Kidney (tissue), 14 donors: ENCODE measurements around the gene TANC1. TPM values are rescaled to one million over a fixed set of nuclear protein-coding genes. Genes with fewer than 3 reads are reported as not detected.

Experiments used
- DNase-seq, 5 donors: peaks; one replicate each; pipeline ENCODE4 v3.0.0-alpha.2; 2013 to 2020
- FAIRE-seq: peaks from 2 replicates; lab custom pipeline; 2012; peaks lifted over from hg19 to GRCh38; lab: Jason Lieb, UNC
- H3K27ac ChIP-seq, 2 donors: one replicate each; pipeline ENCODE4 v1.7.0; 2013; ENCODE audit warnings: low read depth in 2 of 2, low read length in 2 of 2, inconsistent platforms in 1 of 2
- H3K27me3 ChIP-seq: one replicate; pipeline ENCODE4 v1.7.1; 2013; ENCODE audit warnings: low read length, inconsistent platforms; ENCODE audit not compliant: control insufficient read depth, insufficient read depth
- H3K36me3 ChIP-seq, 3 donors: one replicate each; pipeline versions ENCODE4 v1.7.0 to v1.7.1; 2013; ENCODE audit warnings: low read length in 3 of 3, control low read depth in 1 of 3, inconsistent platforms in 1 of 3; ENCODE audit not compliant: insufficient read depth in 3 of 3, control insufficient read depth in 2 of 3
- H3K4me1 ChIP-seq, 3 donors: one replicate each; pipeline versions ENCODE4 v1.7.0 to v1.7.1; 2013; ENCODE audit warnings: low read length in 3 of 3, inconsistent platforms in 1 of 3, low read depth in 1 of 3; ENCODE audit not compliant: control insufficient read depth in 2 of 3, insufficient read depth in 2 of 3
- H3K4me3 ChIP-seq, 3 donors: one replicate each; pipeline versions ENCODE4 v1.7.0 to v1.8.1; 2013; ENCODE audit warnings: low read length in 3 of 3, control low read depth in 1 of 3, inconsistent platforms in 1 of 3
- H3K9ac ChIP-seq, 3 donors: one replicate each; pipeline versions ENCODE4 v1.7.0 to v1.7.1; 2013; ENCODE audit warnings: low read length in 3 of 3, control low read depth in 1 of 3, inconsistent platforms in 1 of 3
- H3K9me3 ChIP-seq, 3 donors: one replicate each; pipeline versions ENCODE4 v1.7.0 to v1.7.1; 2013; ENCODE audit warnings: low read length in 3 of 3, control low read depth in 1 of 3, inconsistent platforms in 1 of 3; ENCODE audit not compliant: control insufficient read depth in 2 of 3, insufficient read depth in 1 of 3
- CTCF ChIP-seq: IDR thresholded peaks from 3 replicates; pipeline ENCODE4 v1.5.1; 2012; ENCODE audit warnings: mild to moderate bottlenecking, moderate library complexity, borderline replicate concordance; ENCODE audit not compliant: insufficient read depth; ENCODE audit errors: extremely low read depth
- intact Hi-C: fragments of 100-400 bp; cut with DNase I; formaldehyde crosslinking; loops from one replicate; pipeline ENCODE4 v1.11.1; 2022
- polyA plus RNA-seq: library from polyadenylated mRNA; stranded (reverse); fragments of 350-450 nt; fragmentation: Illumina TruSeq; extraction: RNeasy Lipid Tissue Mini Kit (QIAGEN cat#74804); gene quantifications from one replicate; pipeline ENCODE4 v1.2.3, GENCODE V29; 2014; ENCODE audit warnings: low read depth, low replicate concordance; ENCODE audit not compliant: insufficient read depth
- total RNA-seq: library from RNA; stranded (reverse); fragmentation: NEBNext Ultra II Directional; extraction: Animal tissue kit (Norgen Biotek cat#: 25700); gene quantifications from one replicate; pipeline ENCODE4 v1.2.1, GENCODE V29; 2021
- donor health status: control.
- donor health status: control.
- donor health status: control.
- donor health status: control.
- donor health status: control.
- donor health status: DM: yes; HTN: yes; CAD: no.
- donor health status: Normal renal cell carcinoma (clear cell type).

TANC1 gene
- total and polyA plus RNA-seq, 2 donors from 2014 or later, result 9.2 to 39.0 TPM

GRCh38 chr2:158967114-158967730 is 1.2 kb upstream of the TANC1 start:
- no peak for FAIRE-seq
- TF ChIP-seq CTCF, result no peak
- Histone ChIP-seq H3K4me1 (peaks cover 0 to 6% (median 5%) of the 10 kb centered on the region in 3 donors), H3K27me3 (no peaks in the 10 kb centered on the region), H3K9me3 (no peaks in the 10 kb centered on the region), H3K27ac (peak overlapping the region; percentile 82 to 86), H3K9ac (peak overlapping the region in 2 of 3 donors; percentile 41 to 79), H3K36me3 (no peaks in the 10 kb centered on the region), H3K4me3 (peak overlapping the region; percentile 51 to 86 (median 59))
- peak in 1 of 5 donors; percentile 64 for DNase-seq
- intact Hi-C loops, result no loop called here

GRCh38 chr2:158967731-158968395 is 577 bp upstream of the TANC1 start:
- Histone ChIP-seq H3K9ac (peak overlapping the region; percentile 20 to 79 (median 41)), H3K4me1 (peaks cover 0 to 11% (median 5%) of the 10 kb centered on the region in 3 donors), H3K27me3 (no peaks in the 10 kb centered on the region), H3K4me3 (peak overlapping the region; percentile 51 to 86 (median 59)), H3K36me3 (no peaks in the 10 kb centered on the region), H3K9me3 (no peaks in the 10 kb centered on the region), H3K27ac (peak overlapping the region; percentile 82 to 86)
- intact Hi-C loops, result no loop called here
- FAIRE-seq (no peak), DNase-seq (peak; percentile 69 to 89 (median 84))
- TF ChIP-seq CTCF, result no peak

GRCh38 chr2:158969162-158969714 is 798 bp downstream of the TANC1 start:
- Histone ChIP-seq H3K9me3 (no peaks in the 10 kb centered on the region), H3K4me1 (peaks cover 0 to 16% (median 15%) of the 10 kb centered on the region in 3 donors), H3K9ac (peak overlapping the region; percentile 72 to 86 (median 77)), H3K27ac (peak overlapping the region; percentile 82 to 86), H3K36me3 (no peaks in the 10 kb centered on the region), H3K27me3 (no peaks in the 10 kb centered on the region), H3K4me3 (peak overlapping the region; percentile 81 to 90 (median 86))
- TF ChIP-seq CTCF, result no peak
- DNase-seq (peak in 1 of 5 donors; percentile 62), FAIRE-seq (no peak)
- intact Hi-C loops, result no loop called here
